Liver (tissue), 3 donors: ENCODE results near the gene GOSR2.

ENCODE experiments used
- TAF1 ChIP-seq: conservative IDR thresholded peaks from 2 replicates; pipeline ENCODE4 v1.6.1; 2016; ENCODE audit warnings: antibody characterized with exemption, mild to moderate bottlenecking
- TF ChIP-seq, protein P1 (sequence below): fragments of 150-350 bp; IDR thresholded peaks from 2 replicates; pipeline ENCODE4 v1.5.1; 2017; ENCODE audit warnings: improper control_type of control experiment, low read depth, low read length; ENCODE audit not compliant: missing input control
- donor health status: healthy.
- donor health status: healthy.

DNA sequence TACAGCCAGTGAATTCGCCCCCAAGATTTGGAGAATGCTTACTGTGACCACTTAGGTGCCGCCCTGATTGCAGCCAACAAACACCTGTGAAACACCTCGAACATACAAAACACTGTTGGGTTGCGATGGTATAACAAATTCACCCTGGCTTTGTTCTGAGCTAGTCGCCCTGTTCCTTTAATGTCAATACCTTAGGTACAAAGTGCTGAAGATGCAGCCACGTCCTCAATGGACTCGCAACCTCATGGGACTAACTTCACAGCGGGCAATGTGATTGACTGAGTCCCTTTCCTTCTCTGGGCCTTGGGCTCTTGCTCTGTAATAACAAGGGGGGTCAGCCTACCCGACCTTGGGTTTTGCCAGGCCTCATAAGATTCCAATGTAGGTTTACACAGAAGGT, 28.9 kb upstream of the GOSR2 start:
- no peak for TF ChIP-seq TAF1
- TF ChIP-seq, protein P1, sequence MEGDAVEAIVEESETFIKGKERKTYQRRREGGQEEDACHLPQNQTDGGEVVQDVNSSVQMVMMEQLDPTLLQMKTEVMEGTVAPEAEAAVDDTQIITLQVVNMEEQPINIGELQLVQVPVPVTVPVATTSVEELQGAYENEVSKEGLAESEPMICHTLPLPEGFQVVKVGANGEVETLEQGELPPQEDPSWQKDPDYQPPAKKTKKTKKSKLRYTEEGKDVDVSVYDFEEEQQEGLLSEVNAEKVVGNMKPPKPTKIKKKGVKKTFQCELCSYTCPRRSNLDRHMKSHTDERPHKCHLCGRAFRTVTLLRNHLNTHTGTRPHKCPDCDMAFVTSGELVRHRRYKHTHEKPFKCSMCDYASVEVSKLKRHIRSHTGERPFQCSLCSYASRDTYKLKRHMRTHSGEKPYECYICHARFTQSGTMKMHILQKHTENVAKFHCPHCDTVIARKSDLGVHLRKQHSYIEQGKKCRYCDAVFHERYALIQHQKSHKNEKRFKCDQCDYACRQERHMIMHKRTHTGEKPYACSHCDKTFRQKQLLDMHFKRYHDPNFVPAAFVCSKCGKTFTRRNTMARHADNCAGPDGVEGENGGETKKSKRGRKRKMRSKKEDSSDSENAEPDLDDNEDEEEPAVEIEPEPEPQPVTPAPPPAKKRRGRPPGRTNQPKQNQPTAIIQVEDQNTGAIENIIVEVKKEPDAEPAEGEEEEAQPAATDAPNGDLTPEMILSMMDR = no peak
